OCI-LY7 (cell line): ENCODE results near the gene CTNNA3. TPM values are rescaled to one million over a fixed set of nuclear protein-coding genes. Genes with fewer than 3 reads are reported as not detected.

ENCODE experiments used
- BruUV-seq: library from RNA; stranded (reverse); fragments of 400-500 nt; replicated peaks from 2 replicates; lab custom pipeline; 2021; lab: Mats Ljungman, UMichigan
- CTCF ChIA-PET: fragments of 300-600 bp; sonication (Branson Sonifier 250); formaldehyde crosslinking; loops from one replicate; lab custom pipeline; 2022; ENCODE audit warnings: antibody characterized with exemption; ENCODE audit not compliant: unreplicated experiment; lab: Charles Lee
- POLR2A ChIA-PET: fragments of 300-600 bp; sonication (Branson Sonifier 250); formaldehyde crosslinking; loops from one replicate; lab custom pipeline; 2022; ENCODE audit warnings: antibody characterized with exemption; lab: Charles Lee
- DNase-seq: peaks from one replicate; pipeline ENCODE4 v3.0.0-alpha.2; 2015; ENCODE audit warnings: low spot score
- H2AFZ ChIP-seq: fragments of 200-600 bp; sonication (generic), shearing (Covaris generic); 2 replicates; pipeline ENCODE4 v1.6.1; 2014; ENCODE audit warnings: mild to moderate bottlenecking, antibody characterized with exemption, low read length, moderate library complexity
- H3K27ac ChIP-seq: fragments of 200-600 bp; sonication (generic); 2 replicates; pipeline ENCODE4 v1.5.1; 2014; ENCODE audit warnings: mixed run types, low read depth, mild to moderate bottlenecking, moderate library complexity, low read length, inconsistent platforms; ENCODE audit not compliant: poor library complexity, severe bottlenecking
- H3K36me3 ChIP-seq: fragments of 200-600 bp; sonication (generic); 2 replicates; pipeline ENCODE4 v1.6.1; 2014; ENCODE audit warnings: mild to moderate bottlenecking, antibody characterized with exemption, low read length, moderate library complexity, mixed read lengths; ENCODE audit not compliant: insufficient read depth
- H3K4me1 ChIP-seq: fragments of 200-600 bp; sonication (generic); 2 replicates; pipeline ENCODE4 v1.5.1; 2014; ENCODE audit warnings: mild to moderate bottlenecking, low read length; ENCODE audit not compliant: insufficient read depth, poor library complexity, severe bottlenecking
- H3K4me2 ChIP-seq: fragments of 200-600 bp; sonication (generic); 2 replicates; pipeline ENCODE4 v1.6.1; 2014; ENCODE audit warnings: mild to moderate bottlenecking, low read length
- H3K4me3 ChIP-seq: fragments of 200-600 bp; sonication (generic); 2 replicates; pipeline ENCODE4 v1.5.1; 2014; ENCODE audit warnings: mild to moderate bottlenecking, low read depth, low read length; ENCODE audit not compliant: poor library complexity, severe bottlenecking
- H3K79me2 ChIP-seq: fragments of 200-600 bp; sonication (generic); 2 replicates; pipeline ENCODE4 v1.6.1; 2016; ENCODE audit warnings: low read depth, mild to moderate bottlenecking, low read length, moderate library complexity, mixed read lengths; ENCODE audit not compliant: insufficient read depth
- H3K9me2 ChIP-seq: fragments of 200-600 bp; sonication (generic); 2 replicates; pipeline ENCODE4 v1.6.1; 2016; ENCODE audit warnings: mild to moderate bottlenecking, low read length, mixed read lengths; ENCODE audit not compliant: insufficient read depth
- H3K9me3 ChIP-seq: fragments of 200-600 bp; sonication (generic); 2 replicates; pipeline ENCODE4 v1.6.1; 2014; ENCODE audit warnings: mild to moderate bottlenecking, mixed run types, low read length, mixed read lengths
- H4K20me1 ChIP-seq: fragments of 200-600 bp; sonication (generic); 2 replicates; pipeline ENCODE4 v1.6.1; 2014; ENCODE audit warnings: mild to moderate bottlenecking, antibody characterized with exemption, low read length, moderate library complexity, mixed read lengths; ENCODE audit not compliant: insufficient read depth
- CTCF ChIP-seq: fragments of 200-600 bp; sonication (generic); conservative IDR thresholded peaks from 2 replicates; pipeline ENCODE4 v1.5.1; 2014; ENCODE audit warnings: mild to moderate bottlenecking, antibody characterized with exemption, low read length, moderate library complexity, mixed read lengths
- EZH2phosphoT487 ChIP-seq: fragments of 200-600 bp; sonication (generic); IDR thresholded peaks from 2 replicates; pipeline ENCODE4 v1.6.1; 2018; ENCODE audit warnings: low read depth, borderline replicate concordance, mild to moderate bottlenecking, mixed run types, antibody characterized with exemption, low read length, moderate library complexity, mixed read lengths
- intact Hi-C: fragments of 100-400 bp; cut with micrococcal nuclease; formaldehyde crosslinking; loops from one replicate; pipeline ENCODE4 v1.10.0; 2022; ENCODE audit not compliant: unreplicated experiment
- total RNA-seq, 2 experiments: library from RNA; depleted of rRNA in 1 of 2; stranded (reverse); fragments of >200 nt in 1 of 2; shearing (Covaris generic) in 1 of 2; gene quantifications; 2 replicates each; pipeline ENCODE4 v1.2.3, GENCODE V29; 2014 to 2022

Gene CTNNA3
- total RNA-seq, 2 experiments from 2014 or later = not detected

DNA sequence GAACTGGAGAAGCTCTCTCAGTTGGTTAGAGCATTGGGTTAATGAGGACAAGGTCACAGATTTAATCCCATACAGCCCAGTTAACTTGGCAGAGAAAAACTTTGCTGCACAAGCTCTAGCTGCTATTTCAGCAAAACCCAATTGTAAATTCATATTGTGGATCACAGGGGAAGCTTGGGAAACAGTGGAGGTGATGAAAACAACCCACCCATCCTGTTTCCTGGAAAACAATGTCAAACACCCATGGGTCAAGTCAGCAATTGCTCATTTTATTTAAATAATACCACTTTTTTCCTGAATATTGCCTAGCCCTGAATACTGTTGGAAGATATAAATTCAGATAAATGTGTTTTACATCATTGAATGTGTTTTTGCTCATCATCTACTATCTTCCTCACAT is 1670.8 kb downstream of the CTNNA3 start:
- POLR2A ChIA-PET = no interaction called here

DNA sequence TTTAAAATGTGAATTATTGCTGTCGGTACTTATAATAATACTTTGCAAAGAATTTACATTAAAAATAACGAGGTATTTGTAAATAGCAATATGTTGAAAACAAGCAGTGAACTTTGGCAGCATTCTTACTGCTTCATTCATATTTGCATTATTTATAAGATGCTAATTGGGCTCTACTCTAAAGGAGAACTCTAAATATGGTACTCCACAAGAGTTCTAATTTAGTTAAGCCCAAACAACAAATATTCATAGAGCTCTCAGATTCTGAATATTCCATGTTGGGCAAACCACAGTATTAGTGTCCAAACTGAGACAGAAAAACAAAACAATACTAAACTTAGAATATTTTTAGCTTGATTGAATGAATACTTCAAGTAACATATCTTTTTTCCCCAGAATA is 1674.6 kb downstream of the CTNNA3 start:
- Histone ChIP-seq H3K27ac (no peak overlapping the region), H3K4me1 (no peaks in the 10 kb centered on the region), H3K36me3 (no peaks in the 10 kb centered on the region), H2AFZ (no peak overlapping the region), H3K79me2 (no peaks in the 10 kb centered on the region), H4K20me1 (no peaks in the 10 kb centered on the region), H3K9me3 (no peaks in the 10 kb centered on the region), H3K9me2 (no peaks in the 10 kb centered on the region), H3K4me2 (no peak overlapping the region), H3K4me3 (no peak overlapping the region)
- intact Hi-C loops = no loop called here
- ChIA-PET CTCF (no interaction called here), POLR2A (interaction anchor here (0.7 kb wide), 1 partner anchor 210 kb away, joined by 3 read pairs; no protein-coding TSS in a partner anchor)
- TF ChIP-seq EZH2phosphoT487 (no peak), CTCF (no peak)
- DNase-seq = no peak
- no TSS peak for BruUV-seq

More for the DNA sequence above, 1670.8 kb downstream of the CTNNA3 start:
- Histone ChIP-seq H4K20me1 (no peaks in the 10 kb centered on the region), H3K9me2 (no peaks in the 10 kb centered on the region), H3K79me2 (no peaks in the 10 kb centered on the region), H2AFZ (no peak overlapping the region), H3K27ac (no peak overlapping the region), H3K4me3 (no peak overlapping the region), H3K4me1 (no peaks in the 10 kb centered on the region), H3K4me2 (no peak overlapping the region), H3K9me3 (no peaks in the 10 kb centered on the region), H3K36me3 (no peaks in the 10 kb centered on the region)
- intact Hi-C loops = no loop called here
- BruUV-seq = no TSS peak
- CTCF ChIA-PET = no interaction called here
- no peak for DNase-seq
- no peak for TF ChIP-seq EZH2phosphoT487
- no peak for TF ChIP-seq CTCF

DNA sequence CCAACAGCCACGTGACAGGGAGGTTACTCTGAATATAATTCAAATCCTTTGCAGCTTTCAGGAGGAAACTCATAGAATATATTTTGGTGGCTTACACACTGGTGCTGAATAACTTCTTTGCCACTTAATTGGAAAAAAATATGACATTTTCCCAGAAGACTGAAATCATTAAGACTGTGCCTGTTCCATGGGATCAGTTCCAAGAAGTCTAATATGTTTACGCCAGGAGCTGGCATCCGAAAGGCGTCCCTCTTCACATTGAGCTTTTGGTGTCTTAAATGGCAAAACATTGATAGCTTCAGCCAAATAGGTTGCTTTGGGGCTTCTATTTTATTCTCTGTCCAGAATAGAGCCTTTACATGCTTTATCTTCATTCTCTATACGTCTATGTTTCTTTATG is 1687.8 kb downstream of the CTNNA3 start:
- Histone ChIP-seq H3K79me2 (no peaks in the 10 kb centered on the region), H3K9me3 (no peaks in the 10 kb centered on the region), H3K27ac (no peak overlapping the region), H4K20me1 (no peaks in the 10 kb centered on the region), H3K4me2 (no peak overlapping the region), H3K4me3 (no peak overlapping the region), H3K9me2 (no peaks in the 10 kb centered on the region), H3K4me1 (no peaks in the 10 kb centered on the region), H2AFZ (no peak overlapping the region), H3K36me3 (no peaks in the 10 kb centered on the region)
- intact Hi-C loops = no loop called here
- TF ChIP-seq CTCF (no peak), EZH2phosphoT487 (no peak)
- ChIA-PET CTCF (no interaction called here), POLR2A (interaction anchor here (1.1 kb wide), 1 partner anchor 58 kb away, joined by 4 read pairs; no protein-coding TSS in a partner anchor)
- no peak for DNase-seq
- BruUV-seq = no TSS peak
